Thyroid gland (tissue), 4 donors: ENCODE data around the gene PLD1. TPM values are rescaled to one million over a fixed set of nuclear protein-coding genes. Genes with fewer than 3 reads are reported as not detected.
A peak's percentile ranks its signal among the peaks of the same experiment; 100 is the strongest.

Experiments
- DNase-seq, 2 donors: peaks; one replicate each; pipeline ENCODE4 v3.0.0-alpha.2; 2019
- H3K27ac ChIP-seq, 3 donors: fragments of 200-600 bp; sonication (generic); 1 replicate in 2 of 3; 2 replicates in 1 of 3; pipeline ENCODE4 v1.5.1; 2016 to 2019; ENCODE audit warnings: mild to moderate bottlenecking in 1 of 3, moderate library complexity in 1 of 3
- H3K27me3 ChIP-seq: fragments of 200-600 bp; sonication (generic); one replicate; pipeline ENCODE4 v1.5.1; 2019
- H3K36me3 ChIP-seq, 2 donors: fragments of 200-600 bp; sonication (generic); one replicate each; pipeline ENCODE4 v1.5.1; 2016 to 2019
- H3K4me1 ChIP-seq, 2 donors: fragments of 200-600 bp; sonication (generic); one replicate each; pipeline ENCODE4 v1.5.1; 2017 to 2019
- H3K4me3 ChIP-seq, 3 donors: fragments of 200-600 bp; sonication (generic); replicated peaks in 1 of 3; 1 replicate in 2 of 3; 2 replicates in 1 of 3; pipeline ENCODE4 v1.5.1; 2016; ENCODE audit warnings: mild to moderate bottlenecking in 1 of 3
- H3K9me3 ChIP-seq: fragments of 200-600 bp; sonication (generic); one replicate; pipeline ENCODE4 v1.5.1; 2017
- CTCF ChIP-seq, 6 experiments: fragments of 200-600 bp in 3 of 6; fragments of 450-650 bp in 3 of 6; sonication (generic) in 3 of 6; IDR thresholded peaks; one replicate each; pipeline ENCODE4 v1.5.1; 2016 to 2019; ENCODE audit warnings: antibody characterized with exemption in 6 of 6, mild to moderate bottlenecking in 2 of 6, inconsistent platforms in 1 of 6, moderate library complexity in 1 of 6
- POLR2A ChIP-seq, 2 donors: fragments of 450-650 bp; IDR thresholded peaks; one replicate each; pipeline ENCODE4 v1.6.1; 2017; ENCODE audit warnings: antibody characterized with exemption in 2 of 2, mild to moderate bottlenecking in 2 of 2, moderate library complexity in 1 of 2
- WGBS, 2 donors: methylation state at CpG; one replicate each; pipeline ENCODE4 v1.1.5; 2017; 5-methylcytosine and 5-hydroxymethylcytosine counted together
- intact Hi-C: fragments of 100-400 bp; cut with DNase I; formaldehyde crosslinking; loops from one replicate; pipeline ENCODE4 v1.15.1; 2023
- total RNA-seq, 4 donors: library from RNA; depleted of rRNA; stranded (reverse); fragments of >200 nt; gene quantifications; one replicate each; pipeline ENCODE4 v1.2.3, GENCODE V29; 2016

PLD1 gene
- total RNA-seq, 4 donors from 2014 or later: 13.0 to 21.7 (median 19.8) TPM

- intact Hi-C loops: no loop called here
- H3K36me3 ChIP-seq: no peaks in the 10 kb centered on the region
These were observed 3.1 kb downstream of the PLD1 start for GRCh38 chr3:171807129-171807675.

GRCh38 chr3:171806200-171807128, 3.8 kb downstream of the PLD1 start:
- Histone ChIP-seq H3K4me3 (no peak overlapping the region), H3K4me1 (peaks cover 22 to 47% of the 10 kb centered on the region in 2 donors)
- TF ChIP-seq CTCF (IDR thresholded peaks at IDR 0.05) (no peak), POLR2A (IDR thresholded peaks at IDR 0.05) (no peak)

More at GRCh38 chr3:171807129-171807675, 3.1 kb downstream of the PLD1 start:
- Histone ChIP-seq H3K4me3 (no peak overlapping the region), H3K27me3 (no peaks in the 10 kb centered on the region), H3K4me1 (peaks cover 22 to 40% of the 10 kb centered on the region in 2 donors), H3K27ac (peak overlapping the region in 1 of 3 donors; percentile 72), H3K9me3 (no peaks in the 10 kb centered on the region)
- TF ChIP-seq POLR2A (IDR thresholded peaks at IDR 0.05) (no peak), CTCF (IDR thresholded peaks at IDR 0.05) (no peak)
- no peak for DNase-seq
- whole genome bisulfite sequencing, 2 donors: 95 to 97% methylated on average over 7 of the region's 7 CpGs

GRCh38 chr3:171805687-171806086, 4.6 kb downstream of the PLD1 start:
- TF ChIP-seq POLR2A (IDR thresholded peaks at IDR 0.05): no peak
- no peak for TF ChIP-seq CTCF (IDR thresholded peaks at IDR 0.05)
- H3K36me3 ChIP-seq: no peaks in the 10 kb centered on the region
- no peak overlapping the region for H3K4me3 ChIP-seq
- no peaks in the 10 kb centered on the region for H3K9me3 ChIP-seq
- WGBS, 2 donors: 42 to 50% methylated on average over 3 of the region's 3 CpGs
- intact Hi-C loops: no loop called here
- no peak for DNase-seq
- H3K4me1 ChIP-seq: peaks cover 22 to 50% of the 10 kb centered on the region in 2 donors
- H3K27me3 ChIP-seq: no peaks in the 10 kb centered on the region
- peak overlapping the region; percentile 58 to 72 (median 72) for H3K27ac ChIP-seq

More at GRCh38 chr3:171806200-171807128, 3.8 kb downstream of the PLD1 start:
- no peak for DNase-seq
- Histone ChIP-seq H3K27ac (peak overlapping the region; percentile 58 to 72 (median 72)), H3K9me3 (no peaks in the 10 kb centered on the region), H3K27me3 (no peaks in the 10 kb centered on the region), H3K36me3 (no peaks in the 10 kb centered on the region)
- intact Hi-C loops: no loop called here
- 70 to 73% methylated on average over 5 of the region's 5 CpGs for WGBS, 2 donors

GRCh38 chr3:171804618-171805389, 5.5 kb downstream of the PLD1 start:
- peak overlapping the region; percentile 58 to 72 (median 72) for H3K27ac ChIP-seq
- no peaks in the 10 kb centered on the region for H3K9me3 ChIP-seq
- 47 to 51% methylated on average over 6 of the region's 6 CpGs for WGBS, 2 donors
- no peaks in the 10 kb centered on the region for H3K27me3 ChIP-seq
- peaks cover 22 to 48% of the 10 kb centered on the region in 2 donors for H3K4me1 ChIP-seq
- TF ChIP-seq CTCF (IDR thresholded peaks at IDR 0.05): no peak
- TF ChIP-seq POLR2A (IDR thresholded peaks at IDR 0.05): no peak
- H3K4me3 ChIP-seq: no peak overlapping the region
- H3K36me3 ChIP-seq: no peaks in the 10 kb centered on the region
- no peak for DNase-seq
- intact Hi-C loops: no loop called here
